HG03575 (cell line): ENCODE measurements around the gene ULK2.
"Not testable (repeated sequence)": the region's sequence is repeated elsewhere in the genome, so short reads cannot be mapped to it uniquely, and the experiment has no call there.

ENCODE experiments used
- ATAC-seq: cut with Tn5 transposase; IDR thresholded peaks from one replicate; pipeline ENCODE4 v1.9.1; 2021; ENCODE audit not compliant: unreplicated experiment, insufficient number of reproducible peaks, low FRiP score; ENCODE audit errors: extremely low read depth

The ULK2 gene

GRCh38 chr17:19867329-19868078 is at the start of gene ULK2:
Gene ULK2, minus strand, starts transcription at chr17:19867936. Its CDS starts 519 bp downstream, at chr17:19867417.
- ATAC-seq, result no peak

- no peak for ATAC-seq
These were observed 47.7 kb upstream of the ULK2 start for GRCh38 chr17:19915245-19915978.

GRCh38 chr17:19911033-19911432 is 43.3 kb upstream of the ULK2 start:
- no peak for ATAC-seq

GRCh38 chr17:19909139-19909538 is 41.4 kb upstream of the ULK2 start:
- no peak for ATAC-seq

GRCh38 chr17:19905502-19905901 is 37.8 kb upstream of the ULK2 start:
- ATAC-seq, result no peak

- no peak for ATAC-seq
These were observed 37.2 kb upstream of the ULK2 start for GRCh38 chr17:19904924-19905323.

GRCh38 chr17:19904412-19904811 is 36.7 kb upstream of the ULK2 start:
- ATAC-seq, result no peak

- ATAC-seq, result no peak
These were observed 33.1 kb upstream of the ULK2 start for GRCh38 chr17:19900809-19901208.

GRCh38 chr17:19897903-19898302 is 30.2 kb upstream of the ULK2 start:
- ATAC-seq, result no peak

- no peak for ATAC-seq
These were observed 29.5 kb upstream of the ULK2 start for GRCh38 chr17:19897090-19897837.

GRCh38 chr17:19896679-19897078 is 28.9 kb upstream of the ULK2 start:
- no peak for ATAC-seq

- not testable (repeated sequence) for ATAC-seq
These were observed 22.8 kb upstream of the ULK2 start for GRCh38 chr17:19890554-19890953.

- ATAC-seq, result not testable (repeated sequence)
These were observed 22.3 kb upstream of the ULK2 start for GRCh38 chr17:19890001-19890400.

GRCh38 chr17:19886116-19886515 is 18.4 kb upstream of the ULK2 start:
- no peak for ATAC-seq

- ATAC-seq, result no peak
These were observed 15.9 kb upstream of the ULK2 start for GRCh38 chr17:19883537-19884215.

- no peak for ATAC-seq
These were observed 12.7 kb upstream of the ULK2 start for GRCh38 chr17:19880393-19880792.

- no peak for ATAC-seq
These were observed 9.7 kb upstream of the ULK2 start for GRCh38 chr17:19877364-19877945.

- no peak for ATAC-seq
These were observed 8.9 kb upstream of the ULK2 start for GRCh38 chr17:19876529-19877161.
